Activated B cell treated with CpG ODN at 0.5 μM for 24 hours (primary cell): ENCODE data around the gene GIPC2. TPM values are rescaled to one million over a fixed set of nuclear protein-coding genes. Genes with fewer than 3 reads are reported as not detected.
"Not testable (repeated sequence)": the region's sequence is repeated elsewhere in the genome, so short reads cannot be mapped to it uniquely, and the experiment has no call there.

ENCODE experiments used
- ATAC-seq: fragments of 200-7000 bp; cut with Tn5 transposase; one replicate; pipeline ENCODE4 v1.10.0; 2021; ENCODE audit warnings: low read depth, mild to moderate bottlenecking, moderate library complexity
- CTCF ChIA-PET: fragments of 350-600 bp; sonication (Branson Sonifier 250); formaldehyde crosslinking; loops from one replicate; lab custom pipeline; 2021; ENCODE audit warnings: antibody characterized with exemption; lab: Charles Lee
- POLR2A ChIA-PET: fragments of 350-600 bp; sonication (Branson Sonifier 250); formaldehyde crosslinking; loops from one replicate; lab custom pipeline; 2021; ENCODE audit warnings: antibody characterized with exemption; lab: Charles Lee
- DNase-seq: peaks from one replicate; pipeline ENCODE4 v3.0.0; 2022
- H3K27ac Mint-ChIP-seq: one replicate; pipeline ENCODE4 v1.8.0; 2020; ENCODE audit warnings: mixed read lengths
- H3K27me3 Mint-ChIP-seq: one replicate; pipeline ENCODE4 v1.8.0; 2021; ENCODE audit warnings: mixed read lengths
- H3K36me3 Mint-ChIP-seq: one replicate; pipeline ENCODE4 v1.8.0; 2021; ENCODE audit warnings: low read depth, mixed read lengths
- H3K4me1 Mint-ChIP-seq: one replicate; pipeline ENCODE4 v1.8.0; 2021; ENCODE audit warnings: mixed read lengths
- H3K4me3 Mint-ChIP-seq: one replicate; pipeline ENCODE4 v1.8.0; 2020; ENCODE audit warnings: mild to moderate bottlenecking, mixed read lengths
- H3K9me3 Mint-ChIP-seq: one replicate; pipeline ENCODE4 v1.8.0; 2020; ENCODE audit warnings: mixed read lengths
- CTCF ChIP-seq: fragments of 200-600 bp; IDR thresholded peaks from one replicate; pipeline ENCODE4 v1.8.0; 2022; ENCODE audit warnings: antibody characterized with exemption, mild to moderate bottlenecking
- intact Hi-C: fragments of 100-400 bp; cut with micrococcal nuclease; formaldehyde crosslinking; loops from one replicate; pipeline ENCODE4 v1.15.1; 2024
- total RNA-seq: library from RNA; stranded (reverse); gene quantifications from 2 replicates; pipeline ENCODE4 v1.2.3, GENCODE V29; 2022

The GIPC2 gene
- total RNA-seq, 1 donor from 2014 or later, result not detected

- POLR2A ChIA-PET, result no interaction called here
Measured at GRCh38 chr1:78102082-78102481, 56.3 kb downstream of the GIPC2 start.

GRCh38 chr1:78102916-78103315, 57.1 kb downstream of the GIPC2 start:
- Mint-ChIP-seq H3K27ac (no peak overlapping the region), H3K4me3 (no peak overlapping the region), H3K4me1 (no peaks in the 10 kb centered on the region), H3K27me3 (peaks cover 8% of the 10 kb centered on the region), H3K36me3 (no peaks in the 10 kb centered on the region), H3K9me3 (no peaks in the 10 kb centered on the region)
- POLR2A ChIA-PET, result no interaction called here
- intact Hi-C loops, result no loop called here
- CTCF ChIA-PET, result no interaction called here
- TF ChIP-seq CTCF, result no peak
- ATAC-seq (no peak), DNase-seq (no peak)

More at GRCh38 chr1:78102082-78102481, 56.3 kb downstream of the GIPC2 start:
- intact Hi-C loops, result no loop called here
- CTCF ChIA-PET, result no interaction called here
- no peaks in the 10 kb centered on the region for H3K36me3 Mint-ChIP-seq
- no peak overlapping the region for H3K4me3 Mint-ChIP-seq
- no peaks in the 10 kb centered on the region for H3K9me3 Mint-ChIP-seq
- DNase-seq (no peak), ATAC-seq (no peak)
- no peak overlapping the region for H3K27ac Mint-ChIP-seq
- H3K27me3 Mint-ChIP-seq, result peaks cover 10% of the 10 kb centered on the region
- H3K4me1 Mint-ChIP-seq, result no peaks in the 10 kb centered on the region
- TF ChIP-seq CTCF, result no peak

GRCh38 chr1:78104322-78104721, 58.6 kb downstream of the GIPC2 start:
- no peaks in the 10 kb centered on the region for H3K36me3 Mint-ChIP-seq
- DNase-seq (no peak), ATAC-seq (no peak)
- intact Hi-C loops, result no loop called here
- no peaks in the 10 kb centered on the region for H3K9me3 Mint-ChIP-seq
- H3K27ac Mint-ChIP-seq, result no peak overlapping the region
- peaks cover 8% of the 10 kb centered on the region for H3K27me3 Mint-ChIP-seq
- ChIA-PET CTCF (no interaction called here), POLR2A (no interaction called here)
- no peak overlapping the region for H3K4me3 Mint-ChIP-seq
- TF ChIP-seq CTCF, result no peak
- H3K4me1 Mint-ChIP-seq, result no peaks in the 10 kb centered on the region

- H3K4me3 Mint-ChIP-seq, CTCF ChIA-PET, DNase-seq, H3K9me3 Mint-ChIP-seq, ATAC-seq, H3K27me3 Mint-ChIP-seq, H3K27ac Mint-ChIP-seq, H3K4me1 Mint-ChIP-seq, POLR2A ChIA-PET, H3K36me3 Mint-ChIP-seq: not testable (repeated sequence)
- intact Hi-C loops, result loop anchor here (5.0 to 10.0 kb wide), 2 partner anchors 157 to 575 kb away; no protein-coding TSS in a partner anchor
Measured at GRCh38 chr1:78109659-78110058, 63.9 kb downstream of the GIPC2 start.

GRCh38 chr1:78113156-78113916, 67.6 kb downstream of the GIPC2 start:
- Mint-ChIP-seq H3K4me1 (no peaks in the 10 kb centered on the region), H3K9me3 (no peaks in the 10 kb centered on the region), H3K27ac (no peak overlapping the region), H3K4me3 (no peak overlapping the region), H3K36me3 (no peaks in the 10 kb centered on the region), H3K27me3 (no peaks in the 10 kb centered on the region)
- ATAC-seq (no peak), DNase-seq (no peak)
- ChIA-PET POLR2A (interaction anchor here (0.6 kb wide), 1 partner anchor 133 kb away, joined by 3 read pairs; no protein-coding TSS in a partner anchor), CTCF (interaction anchor here (1.0 to 2.3 kb wide), 9 partner anchors 8 to 288 kb away, joined by 3 to 21 read pairs (median 3); no protein-coding TSS in a partner anchor)
- intact Hi-C loops, result loop anchor here (5.0 to 10.0 kb wide), 2 partner anchors 161 to 579 kb away; no protein-coding TSS in a partner anchor
- TF ChIP-seq CTCF, result no peak
